DMS53 treated with DMSO at 0.1 percent for 48 hours (cell line): ENCODE measurements around the gene ANP32E.

ENCODE experiments used
- DNase-seq: peaks from one replicate; lab custom pipeline; 2025; ENCODE audit not compliant: unreplicated experiment; lab: John Stamatoyannopoulos, UW

ANP32E gene

GRCh38 chr1:150171801-150172200 is 64.1 kb downstream of the ANP32E start:
- DNase-seq, result no peak

DNA sequence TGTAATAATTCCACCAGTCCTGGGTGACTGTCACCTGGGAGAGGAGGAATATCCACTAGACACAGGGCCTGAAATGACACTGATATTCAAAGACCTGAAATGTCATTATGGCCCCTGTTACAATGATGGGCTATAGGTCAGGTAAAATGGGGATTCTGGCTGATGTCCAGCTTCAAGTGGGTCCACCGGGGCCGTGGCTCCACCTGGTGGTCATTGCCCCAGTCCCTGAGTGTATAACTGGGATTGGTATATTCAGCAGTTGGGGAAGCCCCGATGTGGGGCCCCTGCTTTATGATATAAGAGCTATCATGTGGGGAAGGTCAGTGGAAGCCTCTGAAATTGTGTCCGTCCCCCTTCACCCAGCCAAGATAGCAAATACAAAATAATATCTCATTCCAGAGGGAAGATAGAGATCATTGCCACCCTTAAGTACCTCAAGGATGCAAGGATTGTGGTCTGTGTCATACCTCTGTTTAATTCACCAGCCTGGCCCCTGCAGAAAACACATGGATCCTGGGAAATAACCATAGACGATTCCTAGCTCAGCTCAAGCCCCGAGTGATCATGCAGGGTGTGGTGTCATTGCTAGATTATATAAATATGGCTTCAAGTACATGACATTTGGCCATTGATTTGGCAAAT is 66.8 kb downstream of the ANP32E start:
- peak; percentile 6 for DNase-seq
